AG04449 (cell line): ENCODE results near the gene FAM50A.
"Not testable (repeated sequence)": the region's sequence is repeated elsewhere in the genome, so short reads cannot be mapped to it uniquely, and the experiment has no call there.

Experiments used
- CTCF ChIA-PET: fragments of 350-600 bp; formaldehyde crosslinking; extraction: SDS; loops from one replicate; lab custom pipeline; 2021; ENCODE audit warnings: antibody characterized with exemption; lab: Yijun Ruan, JAX
- POLR2A ChIA-PET: fragments of 400-600, 350-600 bp; formaldehyde crosslinking; extraction: SDS; loops from one replicate; lab custom pipeline; 2020; ENCODE audit warnings: antibody characterized with exemption, inconsistent platforms; lab: Yijun Ruan, JAX
- DNase-seq: peaks from one replicate; pipeline ENCODE4 v3.0.0-alpha.2; 2010; ENCODE audit warnings: low read depth, low spot score
- H3K4me3 ChIP-seq: 2 replicates; pipeline ENCODE4 v1.5.1; 2011; ENCODE audit warnings: low read depth, mild to moderate bottlenecking, control low read depth, low read length
- CTCF ChIP-seq: IDR thresholded peaks from one replicate; pipeline ENCODE4 v1.5.1; 2011; ENCODE audit warnings: mild to moderate bottlenecking, moderate library complexity, low read length, control low read depth, inconsistent platforms; ENCODE audit not compliant: insufficient read depth; ENCODE audit errors: missing control alignments

The FAM50A gene

GRCh38 chrX:154490021-154490413 lies 46.1 kb downstream of the FAM50A start:
- DNase-seq: no peak
- POLR2A ChIA-PET: interaction anchor here (0.7 to 1.3 kb wide), 8 partner anchors 12 to 92 kb away, joined by 3 to 7 read pairs (median 4); partner anchors contain the start of genes FAM3A and RPL10
- CTCF ChIA-PET: interaction anchor here (1.4 to 1.5 kb wide), 2 partner anchors 37 to 45 kb away, joined by 3 to 5 read pairs; no protein-coding TSS in a partner anchor
- peak overlapping the region; percentile 61 for H3K4me3 ChIP-seq
- TF ChIP-seq CTCF: no peak

GRCh38 chrX:154490414-154491083 lies 46.6 kb downstream of the FAM50A start, which contains the start of gene SLC10A3:
Gene SLC10A3 (minus strand): TSS chrX:154490629. CDS start chrX:154488940, 1,689 bp downstream.
- DNase-seq: no peak
- no peak for TF ChIP-seq CTCF
- H3K4me3 ChIP-seq: peak within 1 kb of the TSS; percentile 68
- POLR2A ChIA-PET: interaction anchor here (0.6 to 1.3 kb wide), 11 partner anchors 9 to 93 kb away, joined by 3 to 7 read pairs (median 4); partner anchors contain the start of genes FAM3A and RPL10
- CTCF ChIA-PET: interaction anchor here (1.4 to 1.5 kb wide), 2 partner anchors 37 to 45 kb away, joined by 3 to 5 read pairs; no protein-coding TSS in a partner anchor

- CTCF ChIA-PET: no interaction called here
- DNase-seq: no peak
- no peak overlapping the region for H3K4me3 ChIP-seq
- TF ChIP-seq CTCF: no peak
- POLR2A ChIA-PET: no interaction called here
Measured at GRCh38 chrX:154494715-154495114, 50.8 kb downstream of the FAM50A start.

GRCh38 chrX:154495472-154495922 lies 51.6 kb downstream of the FAM50A start:
- DNase-seq: no peak
- ChIA-PET POLR2A (no interaction called here), CTCF (no interaction called here)
- no peak overlapping the region for H3K4me3 ChIP-seq
- no peak for TF ChIP-seq CTCF

DNA sequence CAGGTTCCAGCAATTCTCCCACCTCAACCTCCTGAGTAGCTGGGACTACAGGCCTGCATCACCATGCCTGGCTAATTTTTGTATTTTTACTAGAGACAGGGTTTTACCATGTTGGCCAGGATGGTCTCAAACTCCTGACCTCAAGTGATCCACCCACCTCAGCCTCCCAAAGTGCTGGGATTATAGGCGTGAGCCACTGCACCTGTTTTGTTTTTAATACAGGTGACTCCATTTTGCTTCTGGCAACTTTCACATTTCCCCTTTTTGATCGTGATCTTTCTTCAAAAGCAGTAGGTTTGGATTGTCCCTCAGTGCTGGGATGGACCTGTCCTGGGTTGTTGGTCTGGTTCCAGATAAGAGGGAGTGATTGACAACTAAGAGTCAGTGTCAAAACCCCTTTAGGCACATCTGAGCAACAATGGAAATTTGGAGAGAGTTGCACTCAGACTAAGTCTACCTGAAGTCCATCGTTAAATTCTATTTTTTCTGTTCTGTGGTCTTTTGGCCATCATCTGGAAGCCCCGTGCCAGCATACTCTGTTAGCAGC lies 52.7 kb downstream of the FAM50A start:
- DNase-seq, H3K4me3 ChIP-seq, CTCF ChIA-PET: not testable (repeated sequence)
- POLR2A ChIA-PET: interaction anchor here (0.6 kb wide), 1 partner anchor 17 kb away, joined by 3 read pairs; no protein-coding TSS in a partner anchor
